Measurements from ENCODE around the gene CRACR2B. TPM values are rescaled to one million over a fixed set of nuclear protein-coding genes. Genes with fewer than 3 reads are reported as not detected.
A peak's percentile ranks its signal among the peaks of the same experiment; 100 is the strongest.

The CRACR2B gene
- total RNA-seq, 1 experiment from 2014 or later, result 132 TPM

DNA sequence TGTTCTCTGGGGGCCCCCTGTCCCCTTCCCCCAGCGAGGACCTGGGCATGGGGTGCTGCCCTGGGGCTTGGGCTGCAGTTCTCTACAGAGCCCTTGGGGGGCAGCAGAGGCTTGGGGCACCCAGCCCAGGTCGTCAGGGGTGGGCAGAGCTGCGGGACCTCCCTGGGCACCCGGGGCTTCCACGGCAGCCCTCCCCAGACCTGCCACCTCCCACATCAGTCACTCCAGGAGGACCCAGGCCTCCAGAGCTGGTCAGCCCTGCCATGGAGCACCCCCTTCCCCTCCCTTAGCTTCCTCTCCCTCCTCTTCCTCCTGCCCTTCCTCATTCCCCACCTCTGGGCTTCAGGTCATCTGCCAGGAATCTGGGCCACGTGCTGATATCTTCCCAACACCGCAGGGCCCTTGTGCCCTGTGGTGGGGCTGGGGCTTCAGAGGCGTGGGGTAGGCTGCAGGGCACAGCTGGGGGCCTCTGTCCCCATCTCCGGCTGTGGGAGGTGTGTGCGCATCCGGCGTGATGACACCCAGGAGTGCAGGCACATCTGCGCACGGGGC lies 20.7 kb downstream of the CRACR2B start:
- BruUV-seq (replicated peaks), result no TSS peak
- Histone ChIP-seq H3K9me3 (ENCODE audit: control insufficient read depth, insufficient read depth, low read depth, low read length) (no peaks in the 10 kb centered on the region), H3K36me3 (ENCODE audit: control insufficient read depth, insufficient read depth, low read length) (peaks cover 3% of the 10 kb centered on the region; the same call in 1 of the 2 replicates), H3K27ac (ENCODE audit: low read length) (peak overlapping the region; percentile 21), H3K4me3 (ENCODE audit: low read depth in 2 of 2, low read length in 2 of 2) (no peak overlapping the region), H3K4me1 (ENCODE audit: control insufficient read depth, insufficient read depth, low read length) (peaks cover 67% of the 10 kb centered on the region), H3K27me3 (ENCODE audit: control insufficient read depth, insufficient read depth, low read length) (no peaks in the 10 kb centered on the region)
- no peak for TF ChIP-seq TCF7L2 (IDR thresholded peaks at IDR 0.05; ENCODE audit: low read depth, low read length)
- peak; percentile 99 for TF ChIP-seq CTCF (IDR thresholded peaks at IDR 0.05)
- no peak for TF ChIP-seq SIN3A (IDR thresholded peaks at IDR 0.05; ENCODE audit: borderline replicate concordance, insufficient read depth, low read depth, low read length)
- TF ChIP-seq REST (IDR thresholded peaks at IDR 0.05; ENCODE audit: insufficient read depth in 1 of 2, low read depth in 2 of 2, low read length in 1 of 2), result no peak
- 0 out of 2 replicates have a peak, but pooled peaks have one; percentile 32 for TF ChIP-seq POLR2AphosphoS5 (IDR thresholded peaks at IDR 0.05; ENCODE audit: low read depth, low read length)
- DNase-seq (ENCODE audit: low read depth, low spot score) (no peak), ATAC-seq (no peak)
- in situ Hi-C loops (cut with HindIII; ENCODE audit: low pct_unique_long_range_greater_than_20kb, low sequenced_read_pairs), result no loop called here
- ChIA-PET POLR2A (no interaction called here), CTCF (interaction anchor here (0.6 to 0.9 kb wide), 4 partner anchors 15 to 198 kb away, joined by 3 to 17 read pairs (median 3); partner anchors contain the start of gene CHID1)
- intact Hi-C loops (cut with micrococcal nuclease; ENCODE audit: unreplicated experiment), result no loop called here

GRCh38 chr11:849104-849824 lies 21.5 kb downstream of the CRACR2B start:
- no peak for ATAC-seq
- in situ Hi-C loops (cut with HindIII; ENCODE audit: low pct_unique_long_range_greater_than_20kb, low sequenced_read_pairs) (no loop called here), intact Hi-C loops (cut with micrococcal nuclease; ENCODE audit: unreplicated experiment) (no loop called here)
- no TSS peak for BruUV-seq (replicated peaks)
- CTCF ChIA-PET, result interaction anchor here (0.7 to 0.9 kb wide), 2 partner anchors 14 to 61 kb away, joined by 3 read pairs; partner anchors contain the start of gene CHID1
- TF ChIP-seq POLR2AphosphoS5 (IDR thresholded peaks at IDR 0.05; ENCODE audit: low read depth, low read length) (no peak), CTCF (IDR thresholded peaks at IDR 0.05) (no peak)
- POLR2A ChIA-PET, result no interaction called here
- Histone ChIP-seq H3K36me3 (ENCODE audit: control insufficient read depth, insufficient read depth, low read length) (peaks cover 3% of the 10 kb centered on the region; the same call in 1 of the 2 replicates), H3K9me3 (ENCODE audit: control insufficient read depth, insufficient read depth, low read depth, low read length) (no peaks in the 10 kb centered on the region), H3K27me3 (ENCODE audit: control insufficient read depth, insufficient read depth, low read length) (no peaks in the 10 kb centered on the region), H3K4me1 (ENCODE audit: control insufficient read depth, insufficient read depth, low read length) (peaks cover 59% of the 10 kb centered on the region), H3K4me3 (ENCODE audit: low read depth in 2 of 2, low read length in 2 of 2) (no peak overlapping the region), H3K27ac (ENCODE audit: low read length) (no peak overlapping the region)
- no peak for DNase-seq (ENCODE audit: low read depth, low spot score)

All from Panc1 (cell line).